HEK293 (cell line): ENCODE measurements around the gene KPNA5.

Experiments
- CTCF ChIA-PET: fragments of 350-600 bp; formaldehyde crosslinking; extraction: SDS; loops from one replicate; lab custom pipeline; 2021; ENCODE audit warnings: antibody characterized with exemption; lab: Yijun Ruan, JAX
- POLR2A ChIA-PET: fragments of 300-600 bp; formaldehyde crosslinking; extraction: SDS; loops from one replicate; lab custom pipeline; 2020; ENCODE audit warnings: antibody characterized with exemption, inconsistent platforms; lab: Yijun Ruan, JAX
- H3K27ac ChIP-seq: fragments of 200-500 bp; sonication (Bioruptor generic); 2 replicates; pipeline ENCODE4 v1.5.1; 2014; ENCODE audit warnings: low read depth, low read length, control low read depth, inconsistent platforms; ENCODE audit errors: extremely low read depth
- H3K36me3 ChIP-seq, 2 experiments: fragments of 200-500 bp in 1 of 2; sonication (Bioruptor generic) in 1 of 2; 1 replicate in 1 of 2; 2 replicates in 1 of 2; pipeline ENCODE4 v1.5.1; 2014 to 2017; ENCODE audit warnings: inconsistent platforms in 2 of 2, low read length in 2 of 2; ENCODE audit not compliant: control insufficient read depth in 2 of 2, insufficient read depth in 1 of 2
- H3K4me1 ChIP-seq: fragments of 200-500 bp; sonication (Bioruptor generic); 2 replicates; pipeline ENCODE4 v1.5.1; 2014; ENCODE audit warnings: mild to moderate bottlenecking, low read length, inconsistent platforms; ENCODE audit not compliant: control insufficient read depth, insufficient read depth
- H3K4me3 ChIP-seq: 2 replicates; pipeline ENCODE4 v1.5.1; 2011; ENCODE audit warnings: low read depth, mild to moderate bottlenecking, control low read depth, low read length, moderate library complexity
- H3K9me3 ChIP-seq: fragments of 200-500 bp; sonication (Bioruptor generic); 2 replicates; pipeline ENCODE4 v1.5.1; 2014; ENCODE audit warnings: low read depth, low read length, inconsistent platforms; ENCODE audit not compliant: control insufficient read depth, insufficient read depth
- PRDM6 ChIP-seq: fragments of 450-650 bp; formaldehyde crosslinking; IDR thresholded peaks from 2 replicates; pipeline ENCODE4 v1.5.1; 2017; ENCODE audit warnings: missing biosample characterization, missing genetic modification characterization
- SP3 ChIP-seq: fragments of 450-650 bp; formaldehyde crosslinking; IDR thresholded peaks from 2 replicates; pipeline ENCODE4 v1.5.1; 2016; ENCODE audit warnings: missing biosample characterization, missing genetic modification characterization
- ZBTB11 ChIP-seq: fragments of 450-650 bp; formaldehyde crosslinking; conservative IDR thresholded peaks from 2 replicates; pipeline ENCODE4 v1.5.1; 2016; ENCODE audit warnings: low read depth, missing biosample characterization, missing genetic modification characterization
- ZNF140 ChIP-seq: fragments of 450-650 bp; formaldehyde crosslinking; IDR thresholded peaks from 2 replicates; pipeline ENCODE4 v1.5.1; 2016; ENCODE audit warnings: missing biosample characterization, missing genetic modification characterization
- ZNF311 ChIP-seq: fragments of 450-650 bp; formaldehyde crosslinking; IDR thresholded peaks from 2 replicates; pipeline ENCODE4 v1.5.1; 2017; ENCODE audit warnings: missing biosample characterization, missing genetic modification characterization, borderline replicate concordance
- ZNF449 ChIP-seq: fragments of 450-650 bp; formaldehyde crosslinking; IDR thresholded peaks from 2 replicates; pipeline ENCODE4 v1.5.1; 2017; ENCODE audit warnings: missing biosample characterization, mild to moderate bottlenecking, missing genetic modification characterization, moderate library complexity
- ZNF521 ChIP-seq: fragments of 450-650 bp; formaldehyde crosslinking; IDR thresholded peaks from 2 replicates; pipeline ENCODE4 v1.5.1; 2017; ENCODE audit warnings: missing biosample characterization, mild to moderate bottlenecking, missing genetic modification characterization
- ZNF549 ChIP-seq: fragments of 450-650 bp; IDR thresholded peaks from 2 replicates; pipeline ENCODE4 v1.5.1; 2018; ENCODE audit warnings: missing biosample characterization, missing genetic modification characterization, mild to moderate bottlenecking, inconsistent platforms, moderate library complexity
- ZNF585B ChIP-seq: fragments of 450-650 bp; formaldehyde crosslinking; IDR thresholded peaks from 2 replicates; pipeline ENCODE4 v1.5.1; 2016; ENCODE audit warnings: missing biosample characterization, missing genetic modification characterization
- ZNF830 ChIP-seq: fragments of 450-650 bp; IDR thresholded peaks from 2 replicates; pipeline ENCODE4 v1.5.0; 2018; ENCODE audit warnings: missing biosample characterization, missing genetic modification characterization, low read depth, mild to moderate bottlenecking, moderate library complexity
- ZNF843 ChIP-seq: fragments of 450-650 bp; formaldehyde crosslinking; IDR thresholded peaks from 2 replicates; pipeline ENCODE4 v1.5.1; 2016; ENCODE audit warnings: missing biosample characterization, missing genetic modification characterization
- TF ChIP-seq, protein P1 (sequence below): fragments of 450-650 bp; formaldehyde crosslinking; IDR thresholded peaks from 2 replicates; pipeline ENCODE4 v1.5.1; 2016; ENCODE audit warnings: missing biosample characterization, missing genetic modification characterization
- TF ChIP-seq, protein P2 (sequence below): fragments of 450-650 bp; formaldehyde crosslinking; IDR thresholded peaks from 2 replicates; pipeline ENCODE4 v1.5.1; 2016; ENCODE audit warnings: missing biosample characterization, missing genetic modification characterization
- TF ChIP-seq, protein P3 (sequence below): fragments of 450-650 bp; IDR thresholded peaks from 2 replicates; pipeline ENCODE4 v1.5.1; 2018; ENCODE audit warnings: missing biosample characterization, mild to moderate bottlenecking, missing genetic modification characterization

The KPNA5 gene

DNA sequence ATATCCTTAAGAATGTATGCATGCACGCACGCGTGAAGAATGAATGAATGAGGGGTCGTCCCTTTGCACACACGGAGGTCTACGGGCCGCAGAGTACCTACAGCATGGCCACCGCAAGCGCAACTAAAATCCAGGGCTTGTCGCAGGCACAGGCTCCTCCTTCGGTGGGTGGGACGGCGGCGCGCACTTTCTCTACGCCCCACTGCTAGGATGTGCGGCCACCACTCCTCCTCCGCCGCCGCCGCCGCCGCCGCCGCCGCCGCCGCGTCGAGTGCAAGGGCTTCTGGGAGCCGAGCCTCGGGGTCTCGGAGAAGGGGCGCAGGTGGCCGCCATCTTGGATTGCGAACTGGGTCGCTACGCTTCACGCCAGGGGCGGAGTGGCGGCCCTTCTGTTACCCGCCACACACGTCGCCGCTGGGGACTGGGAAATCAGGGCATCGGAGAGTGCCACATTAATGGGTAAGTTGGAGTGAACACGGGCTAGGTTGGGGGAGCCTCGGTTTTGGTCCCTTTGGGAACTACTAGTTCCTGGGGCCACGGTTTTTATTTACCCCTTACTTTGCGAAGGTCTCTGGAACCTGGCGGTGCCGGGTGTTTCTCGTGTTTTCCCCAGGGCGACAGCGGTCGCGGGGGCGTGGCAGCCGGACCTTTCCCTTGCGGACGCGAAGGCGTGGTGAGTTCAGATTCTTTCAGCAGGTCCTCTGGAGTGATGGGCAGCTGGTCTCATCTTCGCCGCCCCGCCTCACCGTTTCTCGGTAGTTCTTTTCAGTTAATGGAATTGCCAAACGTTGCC lies at the start of gene KPNA5 (continued):
- TF ChIP-seq ZNF311 (tag by site-specific recombination), result no peak
- TF ChIP-seq, all 188 proteins: peak for 48

GRCh38 chr6:116631379-116631990 lies 49.5 kb upstream of the KPNA5 start:
- ChIA-PET POLR2A (no interaction called here), CTCF (interaction anchor here (0.6 to 2.6 kb wide), 2 partner anchors 13 to 120 kb away, joined by 3 to 9 read pairs; no protein-coding TSS in a partner anchor)
- no peak overlapping the region for H3K4me3 ChIP-seq
- peaks cover 7 to 47% of the 10 kb centered on the region in 2 experiments; a peak in 2 of 3 replicates for H3K36me3 ChIP-seq
- H3K9me3 ChIP-seq, result no peaks in the 10 kb centered on the region
- no peak for TF ChIP-seq SP3 (tag by site-specific recombination)
- TF ChIP-seq ZNF449 (tag by site-specific recombination), result 0 out of 2 replicates have a peak, but pooled peaks have one; percentile 55
- H3K27ac ChIP-seq, result no peak overlapping the region
- no peaks in the 10 kb centered on the region for H3K4me1 ChIP-seq

DNA sequence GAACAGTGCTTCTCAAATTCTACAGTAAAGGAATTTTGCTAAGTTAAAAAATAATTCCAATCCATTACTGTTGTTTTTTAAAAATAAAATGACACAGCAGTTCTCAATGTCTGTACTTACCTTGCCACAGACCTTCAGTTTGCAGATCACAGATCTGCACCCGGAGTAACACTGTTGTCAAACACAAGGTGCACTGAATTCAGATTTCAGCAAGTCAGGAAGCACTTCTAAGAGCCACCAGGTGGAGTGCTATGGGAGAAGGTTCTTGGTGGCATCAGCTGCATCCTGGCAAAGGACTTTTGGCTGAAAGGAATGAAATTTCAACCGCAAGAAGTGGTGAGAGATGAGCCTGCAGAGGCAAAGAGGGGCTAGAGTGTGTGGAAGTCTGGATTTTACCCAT lies 47.3 kb upstream of the KPNA5 start:
- H3K9me3 ChIP-seq, result no peaks in the 10 kb centered on the region
- H3K4me3 ChIP-seq, result no peak overlapping the region
- no peak overlapping the region for H3K27ac ChIP-seq
- ChIA-PET POLR2A (no interaction called here), CTCF (interaction anchor here (0.6 to 2.6 kb wide), 6 partner anchors 11 to 365 kb away, joined by 3 to 9 read pairs (median 3); no protein-coding TSS in a partner anchor)
- TF ChIP-seq, protein P1, sequence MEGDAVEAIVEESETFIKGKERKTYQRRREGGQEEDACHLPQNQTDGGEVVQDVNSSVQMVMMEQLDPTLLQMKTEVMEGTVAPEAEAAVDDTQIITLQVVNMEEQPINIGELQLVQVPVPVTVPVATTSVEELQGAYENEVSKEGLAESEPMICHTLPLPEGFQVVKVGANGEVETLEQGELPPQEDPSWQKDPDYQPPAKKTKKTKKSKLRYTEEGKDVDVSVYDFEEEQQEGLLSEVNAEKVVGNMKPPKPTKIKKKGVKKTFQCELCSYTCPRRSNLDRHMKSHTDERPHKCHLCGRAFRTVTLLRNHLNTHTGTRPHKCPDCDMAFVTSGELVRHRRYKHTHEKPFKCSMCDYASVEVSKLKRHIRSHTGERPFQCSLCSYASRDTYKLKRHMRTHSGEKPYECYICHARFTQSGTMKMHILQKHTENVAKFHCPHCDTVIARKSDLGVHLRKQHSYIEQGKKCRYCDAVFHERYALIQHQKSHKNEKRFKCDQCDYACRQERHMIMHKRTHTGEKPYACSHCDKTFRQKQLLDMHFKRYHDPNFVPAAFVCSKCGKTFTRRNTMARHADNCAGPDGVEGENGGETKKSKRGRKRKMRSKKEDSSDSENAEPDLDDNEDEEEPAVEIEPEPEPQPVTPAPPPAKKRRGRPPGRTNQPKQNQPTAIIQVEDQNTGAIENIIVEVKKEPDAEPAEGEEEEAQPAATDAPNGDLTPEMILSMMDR (tag by site-specific recombination), result peak; percentile 19; the same call in 1 of the 2 replicates
- no peak for TF ChIP-seq ZNF521
- TF ChIP-seq, protein P2, sequence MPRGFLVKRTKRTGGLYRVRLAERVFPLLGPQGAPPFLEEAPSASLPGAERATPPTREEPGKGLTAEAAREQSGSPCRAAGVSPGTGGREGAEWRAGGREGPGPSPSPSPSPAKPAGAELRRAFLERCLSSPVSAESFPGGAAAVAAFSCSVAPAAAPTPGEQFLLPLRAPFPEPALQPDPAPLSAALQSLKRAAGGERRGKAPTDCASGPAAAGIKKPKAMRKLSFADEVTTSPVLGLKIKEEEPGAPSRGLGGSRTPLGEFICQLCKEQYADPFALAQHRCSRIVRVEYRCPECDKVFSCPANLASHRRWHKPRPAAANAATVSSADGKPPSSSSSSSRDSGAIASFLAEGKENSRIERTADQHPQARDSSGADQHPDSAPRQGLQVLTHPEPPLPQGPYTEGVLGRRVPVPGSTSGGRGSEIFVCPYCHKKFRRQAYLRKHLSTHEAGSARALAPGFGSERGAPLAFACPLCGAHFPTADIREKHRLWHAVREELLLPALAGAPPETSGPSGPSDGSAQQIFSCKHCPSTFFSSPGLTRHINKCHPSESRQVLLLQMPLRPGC (tag by site-specific recombination), result no peak
- TF ChIP-seq, protein P3, sequence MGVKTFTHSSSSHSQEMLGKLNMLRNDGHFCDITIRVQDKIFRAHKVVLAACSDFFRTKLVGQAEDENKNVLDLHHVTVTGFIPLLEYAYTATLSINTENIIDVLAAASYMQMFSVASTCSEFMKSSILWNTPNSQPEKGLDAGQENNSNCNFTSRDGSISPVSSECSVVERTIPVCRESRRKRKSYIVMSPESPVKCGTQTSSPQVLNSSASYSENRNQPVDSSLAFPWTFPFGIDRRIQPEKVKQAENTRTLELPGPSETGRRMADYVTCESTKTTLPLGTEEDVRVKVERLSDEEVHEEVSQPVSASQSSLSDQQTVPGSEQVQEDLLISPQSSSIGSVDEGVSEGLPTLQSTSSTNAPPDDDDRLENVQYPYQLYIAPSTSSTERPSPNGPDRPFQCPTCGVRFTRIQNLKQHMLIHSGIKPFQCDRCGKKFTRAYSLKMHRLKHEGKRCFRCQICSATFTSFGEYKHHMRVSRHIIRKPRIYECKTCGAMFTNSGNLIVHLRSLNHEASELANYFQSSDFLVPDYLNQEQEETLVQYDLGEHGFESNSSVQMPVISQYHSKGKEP, result no peak
- no peak for TF ChIP-seq ZNF585B (tag by site-specific recombination)
- no peaks in the 10 kb centered on the region for H3K4me1 ChIP-seq
- peaks cover 7 to 43% of the 10 kb centered on the region in 2 experiments; a peak in 2 of 3 replicates for H3K36me3 ChIP-seq

DNA sequence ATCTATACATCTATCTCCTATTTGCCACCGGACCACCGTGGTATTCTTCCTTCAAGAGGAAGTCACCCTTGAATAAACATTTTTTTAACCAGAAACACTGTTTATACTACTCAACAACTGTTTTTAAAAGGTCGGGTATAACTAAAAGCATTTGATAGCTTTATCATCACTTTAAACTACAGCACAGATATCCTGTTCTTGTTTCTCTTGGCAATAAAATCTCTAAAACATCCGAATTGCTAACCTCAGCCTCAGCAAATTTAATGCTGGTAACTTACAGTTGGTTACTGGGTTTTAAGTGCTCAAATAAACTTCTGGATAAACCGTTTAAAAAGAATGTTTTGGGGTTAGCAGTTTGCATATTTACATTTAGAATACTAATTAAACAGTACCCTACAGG lies 32.9 kb upstream of the KPNA5 start:
- no peak overlapping the region for H3K4me3 ChIP-seq
- peaks cover 11% of the 10 kb centered on the region for H3K4me1 ChIP-seq
- no peaks in the 10 kb centered on the region for H3K9me3 ChIP-seq
- no peak overlapping the region for H3K27ac ChIP-seq
- CTCF ChIA-PET, result interaction anchor here (0.6 to 2.6 kb wide), 7 partner anchors 10 to 380 kb away, joined by 3 to 7 read pairs (median 4); no protein-coding TSS in a partner anchor
- POLR2A ChIA-PET, result no interaction called here
- H3K36me3 ChIP-seq, result peaks cover 15 to 47% of the 10 kb centered on the region in 2 experiments
- TF ChIP-seq ZNF140 (tag by site-specific recombination), result no peak
- 0 out of 2 replicates have a peak, but pooled peaks have one; percentile 26 for TF ChIP-seq ZNF549 (tag by site-specific recombination)
- peak; percentile 59; the same call in 1 of the 2 replicates for TF ChIP-seq ZNF843 (tag by site-specific recombination)
- TF ChIP-seq ZBTB11 (tag by site-specific recombination), result no peak
- TF ChIP-seq ZNF830, result no peak
- TF ChIP-seq PRDM6 (tag by site-specific recombination), result peak; percentile 74
